SK-N-SH (cell line): ENCODE results near the gene SH3PXD2A. TPM values are rescaled to one million over a fixed set of nuclear protein-coding genes. Genes with fewer than 3 reads are reported as not detected.

Source experiments
- CTCF ChIA-PET: fragments of 300-600, 350-600 bp; formaldehyde crosslinking; extraction: SDS; loops from one replicate; lab custom pipeline; 2021; lab: Yijun Ruan, JAX
- POLR2A ChIA-PET: fragments of 350-600 bp; sonication (Branson Sonifier 250); formaldehyde crosslinking; extraction: SDS; loops from one replicate; lab custom pipeline; 2020; ENCODE audit warnings: antibody characterized with exemption, inconsistent platforms; lab: Yijun Ruan, JAX
- DNase-seq: peaks from one replicate; pipeline ENCODE4 v3.0.0; 2012
- H2AFZ ChIP-seq: fragments of 200-600 bp; sonication (generic); 2 replicates; pipeline ENCODE4 v1.8.1; 2016; ENCODE audit warnings: antibody characterized with exemption, mild to moderate bottlenecking, low read depth
- H3F3A ChIP-seq: fragments of 200-600 bp; sonication (generic); replicated peaks from 2 replicates; pipeline ENCODE3; 2016; ENCODE audit warnings: antibody characterized with exemption, mild to moderate bottlenecking; ENCODE audit not compliant: insufficient read depth
- H3K27ac ChIP-seq, 2 experiments: fragments of 200-500 bp in 1 of 2; fragments of 200-600 bp in 1 of 2; sonication (Bioruptor generic) in 1 of 2; sonication (generic), shearing (Covaris generic) in 1 of 2; 2 replicates each; pipeline versions ENCODE4 v1.5.1 to v1.6.1; 2014 to 2016; ENCODE audit warnings: low read depth in 2 of 2, inconsistent platforms in 1 of 2, low read length in 1 of 2, mild to moderate bottlenecking in 1 of 2, mixed read lengths in 1 of 2
- H3K27me3 ChIP-seq: fragments of 200-600 bp; sonication (generic), shearing (Covaris generic); 2 replicates; pipeline ENCODE4 v1.6.1; 2016; ENCODE audit warnings: mixed run types; ENCODE audit not compliant: insufficient read depth
- H3K36me3 ChIP-seq, 2 experiments: fragments of 200-500 bp in 1 of 2; fragments of 200-600 bp in 1 of 2; sonication (Bioruptor generic) in 1 of 2; sonication (generic) in 1 of 2; replicated peaks in 1 of 2; 2 replicates each; pipeline versions ENCODE3 to v1.5.1; 2014 to 2016; ENCODE audit warnings: low read length in 1 of 2, mild to moderate bottlenecking in 1 of 2; ENCODE audit not compliant: insufficient read depth in 2 of 2, control insufficient read depth in 1 of 2
- H3K4me1 ChIP-seq, 2 experiments: fragments of 200-500 bp in 1 of 2; fragments of 200-600 bp in 1 of 2; sonication (Bioruptor generic) in 1 of 2; sonication (generic), shearing (Covaris generic) in 1 of 2; 2 replicates each; pipeline versions ENCODE4 v1.5.1 to v1.6.1; 2014 to 2016; ENCODE audit warnings: low read depth in 1 of 2, low read length in 1 of 2, mixed run types in 1 of 2; ENCODE audit not compliant: insufficient read depth in 2 of 2, control insufficient read depth in 1 of 2
- H3K4me2 ChIP-seq: fragments of 200-600 bp; sonication (generic), shearing (Covaris generic); 2 replicates; pipeline ENCODE4 v1.6.1; 2017; ENCODE audit warnings: mixed run types
- H3K4me3 ChIP-seq, 2 experiments: fragments of 200-500 bp in 1 of 2; fragments of 200-600 bp in 1 of 2; sonication (Bioruptor generic) in 1 of 2; sonication (generic), shearing (Covaris generic) in 1 of 2; 2 replicates each; pipeline versions ENCODE4 v1.5.1 to v1.8.1; 2014 to 2016; ENCODE audit warnings: low read depth in 2 of 2, inconsistent platforms in 1 of 2, low read length in 1 of 2, mild to moderate bottlenecking in 1 of 2, mixed read lengths in 1 of 2, moderate library complexity in 1 of 2
- H3K79me2 ChIP-seq: fragments of 200-600 bp; sonication (generic); 2 replicates; pipeline ENCODE4 v1.8.1; 2017; ENCODE audit warnings: mild to moderate bottlenecking; ENCODE audit not compliant: insufficient read depth
- H3K9ac ChIP-seq: fragments of 200-600 bp; sonication (generic); 2 replicates; pipeline ENCODE4 v1.6.1; 2017; ENCODE audit warnings: mixed run types
- H3K9me2 ChIP-seq: fragments of 200-600 bp; sonication (generic); 2 replicates; pipeline ENCODE4 v1.6.1; 2017; ENCODE audit warnings: mixed run types
- H3K9me3 ChIP-seq: fragments of 200-600 bp; sonication (generic); 2 replicates; pipeline ENCODE4 v1.6.1; 2017; ENCODE audit warnings: mixed run types, mild to moderate bottlenecking, moderate library complexity
- H4K20me1 ChIP-seq: fragments of 200-600 bp; sonication (generic); 2 replicates; pipeline ENCODE4 v1.6.1; 2017; ENCODE audit warnings: mild to moderate bottlenecking, mixed run types; ENCODE audit not compliant: insufficient read depth
- CHD2 ChIP-seq: fragments of 150-350 bp; IDR thresholded peaks from 2 replicates; pipeline ENCODE4 v1.6.1; 2018; ENCODE audit warnings: low read length; ENCODE audit not compliant: partially characterized antibody
- ELF1 ChIP-seq: IDR thresholded peaks from 2 replicates; pipeline ENCODE4 v1.4.0; 2012
- EP300 ChIP-seq, 2 experiments: IDR thresholded peaks; 2 replicates each; pipeline versions ENCODE4 v1.4.0 to v1.6.1; 2012; ENCODE audit warnings: borderline replicate concordance in 1 of 2, low read depth in 1 of 2, low read length in 1 of 2
- FOSL2 ChIP-seq: IDR thresholded peaks from 2 replicates; pipeline ENCODE4 v1.4.0; 2012; ENCODE audit warnings: low read depth, mild to moderate bottlenecking, moderate library complexity, borderline replicate concordance
- FOXJ3 ChIP-seq: sonication (generic); formaldehyde crosslinking; IDR thresholded peaks from 2 replicates; pipeline ENCODE4 v1.5.1; 2020; ENCODE audit warnings: mild to moderate bottlenecking, missing genetic modification reagents
- GABPA ChIP-seq: IDR thresholded peaks from 2 replicates; pipeline ENCODE4 v1.4.0; 2012; ENCODE audit warnings: low read depth, mild to moderate bottlenecking
- MEF2A ChIP-seq: IDR thresholded peaks from 2 replicates; pipeline ENCODE4 v1.4.0; 2012; ENCODE audit warnings: low read depth, borderline replicate concordance
- MXI1 ChIP-seq: IDR thresholded peaks from 2 replicates; pipeline ENCODE4 v1.6.1; 2012; ENCODE audit warnings: mild to moderate bottlenecking, low read depth, low read length, improper control_type of control experiment
- POLR2AphosphoS5 ChIP-seq: IDR thresholded peaks from 2 replicates; pipeline ENCODE4 v1.6.1; 2012; ENCODE audit warnings: low read depth, low read length
- RAD21 ChIP-seq: IDR thresholded peaks from 2 replicates; pipeline ENCODE4 v1.6.1; 2012; ENCODE audit warnings: mild to moderate bottlenecking, low read length
- RCOR1 ChIP-seq: fragments of 150-350 bp; IDR thresholded peaks from 2 replicates; pipeline ENCODE4 v1.6.1; 2017; ENCODE audit warnings: antibody characterized with exemption, low read length
- REST ChIP-seq: IDR thresholded peaks from 2 replicates; pipeline ENCODE4 v1.6.1; 2012; ENCODE audit warnings: mild to moderate bottlenecking, low read depth, low read length, moderate library complexity
- RXRA ChIP-seq: IDR thresholded peaks from 2 replicates; pipeline ENCODE4 v1.4.0; 2012; ENCODE audit warnings: low read depth, mild to moderate bottlenecking, borderline replicate concordance
- SIN3A ChIP-seq: IDR thresholded peaks from 2 replicates; pipeline ENCODE4 v1.6.1; 2012; ENCODE audit warnings: low read depth, mild to moderate bottlenecking, low read length, moderate library complexity, borderline replicate concordance
- SMC3 ChIP-seq: IDR thresholded peaks from 2 replicates; pipeline ENCODE4 v1.6.1; 2012; ENCODE audit warnings: low read depth, low read length, improper control_type of control experiment
- TCF12 ChIP-seq: IDR thresholded peaks from 2 replicates; pipeline ENCODE4 v1.4.0; 2012
- TEAD4 ChIP-seq: IDR thresholded peaks from 2 replicates; pipeline ENCODE4 v1.4.0; 2012; ENCODE audit warnings: mild to moderate bottlenecking, borderline replicate concordance; ENCODE audit not compliant: insufficient read depth
- USF1 ChIP-seq: IDR thresholded peaks from 2 replicates; pipeline ENCODE4 v1.4.0; 2012; ENCODE audit warnings: low read depth, borderline replicate concordance
- USF2 ChIP-seq: fragments of 150-350 bp; IDR thresholded peaks from 2 replicates; pipeline ENCODE4 v1.6.1; 2017; ENCODE audit warnings: antibody characterized with exemption, low read length, low read depth, borderline replicate concordance
- WGBS: methylation state at CpG from one replicate; pipeline ENCODE4 v1.1.6; 2017; ENCODE audit warnings: low lambda C conversion rate; 5-methylcytosine and 5-hydroxymethylcytosine counted together
- polyA plus RNA-seq, 3 experiments: library from polyadenylated mRNA; depleted of rRNA; stranded (reverse); fragments of >200 nt; gene quantifications; 2 replicates each; pipeline ENCODE4 v1.2.3, GENCODE V29; 2012

The SH3PXD2A gene
- polyA plus RNA-seq, 1 of the 3 experiments (the other 2 are of a cell fraction), result 2.5 TPM

- Histone ChIP-seq H3K4me2 (peak overlapping the region; percentile 39), H3K27me3 (no peaks in the 10 kb centered on the region), H3K9ac (no peak overlapping the region), H3K79me2 (no peaks in the 10 kb centered on the region), H2AFZ (no peak overlapping the region), H3K27ac (peak overlapping the region in 1 of 2 experiments; percentile 50; a peak in 2 of 4 replicates), H4K20me1 (no peaks in the 10 kb centered on the region), H3K4me1 (peaks cover 9 to 39% of the 10 kb centered on the region in 2 experiments; a peak in 2 of 4 replicates), H3F3A (no peaks in the 10 kb centered on the region), H3K4me3 (no peak overlapping the region), H3K9me2 (no peaks in the 10 kb centered on the region), H3K36me3 (no peaks in the 10 kb centered on the region), H3K9me3 (no peaks in the 10 kb centered on the region)
- 64% methylated on average over 8 of the region's 8 CpGs for WGBS
- ChIA-PET CTCF (interaction anchor here (0.7 to 9.6 kb wide), 15 partner anchors 10 to 292 kb away, joined by 3 to 169 read pairs (median 4); partner anchors contain the start of gene SH3PXD2A), POLR2A (no interaction called here)
- DNase-seq, result no peak
- TF ChIP-seq TCF12, result no peak
- TF ChIP-seq MEF2A, result no peak
- peak; percentile 56; the same call in 1 of the 2 replicates for TF ChIP-seq USF1
- TF ChIP-seq RCOR1, result no peak
- TF ChIP-seq RAD21, result no peak
- no peak for TF ChIP-seq EP300 (IDR thresholded peaks at IDR 0.05; ENCODE audit: borderline replicate concordance in 1 of 2, low read depth in 1 of 2, low read length in 1 of 2)
- TF ChIP-seq FOXJ3 (CRISPR knock-in tag), result no peak
These were observed 145.9 kb downstream of the SH3PXD2A start for GRCh38 chr10:103709341-103709920.

- H3K9ac ChIP-seq, result no peak overlapping the region
- no peaks in the 10 kb centered on the region for H3K36me3 ChIP-seq
- POLR2A ChIA-PET, result no interaction called here
- H3K27ac ChIP-seq, result peak overlapping the region in 1 of 2 experiments; percentile 50; a peak in 2 of 4 replicates
- no peaks in the 10 kb centered on the region for H3K79me2 ChIP-seq
- CTCF ChIA-PET, result interaction anchor here (0.7 to 9.6 kb wide), 18 partner anchors 9 to 291 kb away, joined by 3 to 169 read pairs (median 3); partner anchors contain the start of gene SH3PXD2A
- no peaks in the 10 kb centered on the region for H3K27me3 ChIP-seq
- no peaks in the 10 kb centered on the region for H3K9me2 ChIP-seq
- 71% methylated on average over 4 of the region's 6 CpGs for WGBS
- no peak overlapping the region for H2AFZ ChIP-seq
- no peaks in the 10 kb centered on the region for H4K20me1 ChIP-seq
- TF ChIP-seq MEF2A, result no peak
- no peak for TF ChIP-seq RCOR1
- TF ChIP-seq USF2, result no peak
- no peak for TF ChIP-seq ELF1
- TF ChIP-seq FOXJ3 (CRISPR knock-in tag), result no peak
- TF ChIP-seq REST, result no peak
- no peak for TF ChIP-seq POLR2AphosphoS5
- no peak for TF ChIP-seq GABPA
- no peak for TF ChIP-seq TEAD4
- TF ChIP-seq SMC3, result no peak
- no peak for TF ChIP-seq FOSL2
- TF ChIP-seq CHD2, result no peak
- no peak for TF ChIP-seq MXI1
- TF ChIP-seq SIN3A, result no peak
- no peak for TF ChIP-seq RXRA
- no peak overlapping the region for H3K4me3 ChIP-seq
- H3K4me1 ChIP-seq, result peaks cover 9 to 39% of the 10 kb centered on the region in 2 experiments; a peak in 2 of 4 replicates
- peak overlapping the region; percentile 39 for H3K4me2 ChIP-seq
- no peaks in the 10 kb centered on the region for H3K9me3 ChIP-seq
- DNase-seq, result peak; percentile 46
- H3F3A ChIP-seq, result no peaks in the 10 kb centered on the region
These were observed 146.6 kb downstream of the SH3PXD2A start for GRCh38 chr10:103708627-103709288.
